IPS-18c (cell line): ENCODE data around the gene CACNA1G.

Experiments
- H3K4me3 ChIP-seq: 2 replicates; pipeline ENCODE4 v1.7.0; 2013; ENCODE audit warnings: low read depth, mild to moderate bottlenecking, low read length, moderate library complexity; ENCODE audit not compliant: insufficient read depth
- H3K9me3 ChIP-seq: one replicate; pipeline ENCODE4 v1.6.1; 2013; ENCODE audit warnings: mild to moderate bottlenecking, low read length, moderate library complexity; ENCODE audit not compliant: control insufficient read depth, insufficient read depth

Gene CACNA1G

DNA sequence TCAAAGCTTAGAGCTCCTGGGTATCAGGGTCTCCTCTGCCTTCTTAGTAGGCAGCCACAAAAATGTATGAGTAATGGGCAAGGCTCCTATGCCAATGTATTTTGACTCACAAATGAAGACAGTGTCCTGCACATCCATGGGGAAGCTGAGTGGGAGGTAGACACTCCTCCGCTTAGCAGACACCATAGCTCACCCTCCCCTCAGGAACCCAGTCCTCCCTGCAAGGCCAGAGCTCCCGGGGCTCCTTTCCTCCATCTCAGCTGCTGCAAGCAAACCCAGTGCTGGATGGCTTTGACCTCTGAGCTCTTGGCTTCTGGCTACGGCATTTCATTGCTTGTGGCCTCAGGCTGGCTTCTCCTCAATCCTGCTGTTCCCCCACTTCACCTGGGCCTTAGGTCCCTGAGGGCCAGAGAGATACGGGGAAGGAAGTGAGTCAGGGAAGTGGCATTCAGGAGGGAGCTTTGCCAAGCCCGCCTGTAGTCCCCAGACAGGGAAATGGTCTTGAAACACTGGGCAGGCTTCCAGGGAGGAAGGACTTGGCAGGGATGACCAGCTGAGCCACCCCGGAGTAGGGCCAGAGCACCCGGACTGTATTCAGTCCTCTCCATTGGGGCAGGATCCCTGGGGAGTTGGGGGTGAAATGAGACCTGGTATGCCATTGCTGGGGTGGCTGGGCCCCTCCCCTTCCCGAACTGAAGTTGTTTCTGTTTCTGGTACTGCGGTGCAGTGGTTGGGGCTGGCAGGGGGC lies 78.6 kb downstream of the CACNA1G start:
- Histone ChIP-seq H3K9me3 (no peaks in the 10 kb centered on the region), H3K4me3 (no peak overlapping the region)

DNA sequence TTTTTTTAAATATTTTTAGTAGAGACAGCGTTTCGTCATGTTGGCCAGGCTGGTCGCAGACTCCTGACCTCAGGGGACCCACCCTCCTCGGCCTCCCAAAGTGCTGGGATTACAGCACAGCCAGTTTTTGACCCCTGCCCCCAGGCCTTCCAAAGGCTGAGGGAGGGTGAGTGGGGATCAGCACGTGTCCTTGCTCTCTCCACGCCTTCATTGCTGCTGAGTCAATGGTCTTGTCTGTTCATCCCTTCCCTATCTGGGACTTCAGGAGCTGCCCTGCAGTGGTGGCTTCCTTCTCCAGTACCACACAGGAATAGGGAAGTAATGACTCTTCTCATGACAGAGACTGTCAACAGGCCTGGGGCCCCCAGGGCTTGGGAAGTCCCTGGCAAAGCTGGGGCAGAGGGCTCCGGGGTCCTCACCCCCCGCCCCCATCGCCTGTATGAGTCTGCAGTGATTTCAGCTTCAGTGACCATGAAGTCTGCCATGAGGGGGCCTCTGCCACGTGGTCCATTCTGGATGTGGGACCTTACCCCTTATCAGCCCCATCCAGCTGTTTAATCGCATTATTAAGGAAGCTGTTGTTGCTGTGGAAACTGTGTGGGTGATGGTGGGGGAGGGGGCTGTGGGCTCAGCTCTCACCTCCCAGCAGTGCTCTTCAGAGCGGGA lies 80.3 kb downstream of the CACNA1G start:
- Histone ChIP-seq H3K9me3 (no peaks in the 10 kb centered on the region), H3K4me3 (no peak overlapping the region)

DNA sequence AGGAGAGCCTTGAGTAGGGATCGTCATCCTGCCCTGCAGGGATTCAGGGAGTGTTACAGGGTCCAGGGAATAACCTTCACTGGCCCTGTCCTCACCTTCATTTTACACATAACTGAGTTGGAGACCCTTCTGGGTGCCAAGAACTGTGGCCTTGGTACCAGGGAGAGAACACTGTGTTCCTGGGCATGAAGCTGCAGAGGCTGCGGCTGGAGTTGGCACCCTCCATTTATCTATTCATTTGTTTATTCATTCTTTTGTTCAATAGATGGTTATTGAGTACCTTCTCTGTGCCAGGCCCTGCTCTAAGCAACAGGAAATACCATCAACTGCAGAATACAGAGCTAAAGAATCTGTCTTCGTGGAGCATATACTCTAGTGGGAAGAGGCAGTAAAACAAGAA lies 80.8 kb downstream of the CACNA1G start:
- Histone ChIP-seq H3K4me3 (no peak overlapping the region), H3K9me3 (no peaks in the 10 kb centered on the region)

- no peak overlapping the region for H3K4me3 ChIP-seq
- H3K9me3 ChIP-seq = no peaks in the 10 kb centered on the region
These were observed 81.7 kb downstream of the CACNA1G start for GRCh38 chr17:50642071-50642721.

DNA sequence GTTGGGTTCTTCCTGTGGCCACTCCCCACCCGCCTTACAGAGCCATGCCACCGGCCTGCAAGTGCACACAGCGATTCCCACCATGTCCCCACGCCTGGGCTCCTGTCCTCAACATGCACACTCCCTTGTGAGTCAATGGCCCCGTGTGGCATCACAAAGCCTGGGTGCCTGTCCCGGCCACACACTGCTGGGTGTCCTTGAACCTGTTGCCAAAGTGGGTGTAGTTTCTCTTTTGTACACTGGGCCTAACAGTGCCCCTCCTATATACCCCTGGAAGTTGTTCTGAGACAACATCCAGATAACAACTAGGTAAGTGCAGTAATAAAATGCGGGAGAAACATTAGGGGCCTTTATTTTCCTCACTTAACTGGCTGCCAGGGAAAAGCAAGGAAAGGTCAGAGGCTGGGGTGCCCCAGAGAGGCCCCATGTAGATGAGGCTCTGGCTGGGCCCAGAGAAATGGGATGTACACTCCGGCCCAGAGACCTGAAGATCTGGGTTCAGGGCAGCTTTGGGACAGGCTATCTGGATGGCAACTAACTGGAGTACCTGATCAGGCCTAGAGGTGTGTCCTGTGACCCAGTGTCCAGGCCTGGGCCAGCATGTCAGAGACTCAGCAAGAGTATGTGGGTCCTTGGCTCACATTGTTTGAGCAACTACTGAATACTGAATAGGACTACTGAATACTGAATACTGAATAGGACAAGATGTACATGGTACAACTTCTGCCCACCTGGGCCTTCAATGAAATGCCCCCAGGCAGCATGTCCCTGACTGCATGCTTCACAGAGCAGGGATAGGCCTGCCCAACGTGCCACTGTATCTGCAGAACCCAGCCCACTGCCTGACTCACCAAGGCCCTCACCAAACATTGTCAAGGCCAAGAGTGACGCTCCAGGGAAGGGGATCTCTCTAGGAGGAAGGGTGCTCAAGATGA lies 82.5 kb downstream of the CACNA1G start:
- Histone ChIP-seq H3K9me3 (no peaks in the 10 kb centered on the region), H3K4me3 (no peak overlapping the region)

DNA sequence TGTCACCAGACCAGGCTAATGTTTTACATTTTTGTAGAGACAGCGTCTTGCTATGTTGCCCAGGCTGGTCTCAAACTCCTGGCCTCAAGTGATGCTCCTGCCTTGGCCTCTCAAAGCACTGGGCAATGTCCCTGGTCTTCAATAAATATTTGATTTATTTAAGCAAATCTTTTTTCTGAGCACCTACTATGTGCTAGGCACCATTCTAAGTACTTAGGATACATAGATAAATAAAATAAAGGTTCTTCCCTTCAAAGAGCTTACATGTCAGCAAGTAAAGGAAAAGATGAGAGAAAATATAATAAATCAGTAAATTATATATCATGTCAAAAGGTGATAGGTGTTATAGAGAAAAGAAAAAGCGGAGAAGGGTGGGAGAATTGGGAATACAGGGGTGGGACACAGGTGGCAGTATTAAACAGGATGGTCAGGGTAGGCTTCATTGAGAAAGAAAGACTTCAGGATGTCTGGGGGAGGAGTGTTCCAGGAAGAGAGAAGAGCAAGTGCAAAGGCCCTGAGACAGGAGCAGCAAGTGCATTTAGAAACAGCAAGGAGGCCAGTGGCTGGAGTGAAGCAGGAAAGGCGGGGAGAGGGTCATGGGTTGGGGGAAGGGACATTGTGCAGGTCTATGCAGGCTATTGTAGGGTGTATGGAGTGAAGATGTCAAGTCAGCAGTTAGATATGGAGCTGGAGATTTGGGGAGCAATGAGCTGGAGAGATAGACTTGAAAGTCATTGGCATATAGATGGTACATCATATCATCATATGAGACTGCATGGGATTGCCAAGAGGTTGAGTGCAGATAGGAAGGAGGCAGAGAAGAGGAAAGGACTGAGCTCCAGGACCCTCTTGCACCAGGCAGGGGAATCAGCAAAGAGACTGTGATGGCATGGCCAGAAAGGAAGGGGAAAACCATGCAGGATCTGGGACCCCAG lies 85.5 kb downstream of the CACNA1G start:
- Histone ChIP-seq H3K4me3 (no peak overlapping the region), H3K9me3 (no peaks in the 10 kb centered on the region)

- Histone ChIP-seq H3K9me3 (no peaks in the 10 kb centered on the region), H3K4me3 (no peak overlapping the region)
These were observed 86.7 kb downstream of the CACNA1G start for GRCh38 chr17:50647187-50647586.

DNA sequence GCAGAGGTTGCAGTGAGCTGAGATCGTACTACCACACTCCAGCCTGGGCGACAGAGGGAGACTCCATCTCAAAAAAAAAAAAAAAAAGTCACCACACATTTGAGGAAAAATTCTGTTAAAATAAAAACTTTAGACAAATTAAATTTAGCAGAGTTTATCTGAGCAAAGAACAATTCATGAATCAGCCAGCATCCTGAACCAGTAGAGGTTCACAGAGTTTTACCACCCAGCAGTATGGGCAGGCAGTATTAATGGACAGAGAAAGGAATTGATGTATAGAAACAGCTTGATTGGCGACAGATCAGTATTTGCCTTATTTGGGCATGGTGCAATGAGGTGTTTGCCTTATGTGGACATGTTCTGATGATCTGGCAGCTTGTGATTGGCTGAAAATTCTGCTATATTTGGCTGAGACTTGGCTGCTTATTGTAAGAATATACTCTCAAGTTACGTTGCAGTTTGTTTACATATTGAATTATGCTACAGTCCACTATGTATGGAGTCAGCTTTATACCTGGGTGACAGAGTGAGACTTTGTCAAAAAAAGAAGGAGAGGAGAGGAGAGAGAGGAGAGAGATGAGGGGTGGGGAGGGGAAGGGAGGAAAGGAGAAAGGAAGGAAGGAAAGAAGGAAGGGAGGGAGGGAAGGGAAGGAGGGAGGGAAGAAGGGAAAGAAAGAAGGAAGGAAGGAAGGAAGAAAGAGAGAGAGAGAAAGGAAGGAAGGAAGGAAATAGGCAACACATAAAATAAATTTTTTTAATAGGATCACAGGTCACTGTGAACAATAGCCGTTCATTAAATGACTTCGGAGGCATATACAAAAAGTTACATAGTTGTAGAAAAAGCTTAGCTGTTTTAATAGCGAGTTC lies 88.8 kb downstream of the CACNA1G start:
- no peaks in the 10 kb centered on the region for H3K9me3 ChIP-seq
- no peak overlapping the region for H3K4me3 ChIP-seq

- H3K9me3 ChIP-seq = no peaks in the 10 kb centered on the region
- no peak overlapping the region for H3K4me3 ChIP-seq
These were observed 91.1 kb downstream of the CACNA1G start for GRCh38 chr17:50651661-50652060.

DNA sequence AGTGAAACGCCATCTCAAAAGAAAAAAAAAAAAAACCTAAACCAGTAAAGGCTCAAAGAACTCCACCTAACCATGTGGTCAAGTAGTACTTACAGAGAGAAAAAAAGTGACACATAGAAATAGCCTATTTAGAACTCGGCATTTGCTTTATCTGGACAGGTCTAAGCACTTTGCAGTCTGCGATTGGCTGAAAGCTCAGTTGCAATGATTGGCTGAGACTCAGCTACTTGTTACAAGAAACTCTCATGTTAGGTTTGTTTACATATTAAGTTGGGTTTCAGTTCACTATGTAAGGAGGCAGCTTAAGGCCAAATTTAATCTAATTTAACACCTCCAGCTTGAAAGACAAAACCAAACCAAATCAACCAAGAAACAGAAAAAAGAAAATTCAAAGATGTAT lies 93.2 kb downstream of the CACNA1G start:
- Histone ChIP-seq H3K9me3 (no peaks in the 10 kb centered on the region), H3K4me3 (no peak overlapping the region)

- no peaks in the 10 kb centered on the region for H3K9me3 ChIP-seq
These were observed 96.0 kb downstream of the CACNA1G start for GRCh38 chr17:50656509-50656908.

DNA sequence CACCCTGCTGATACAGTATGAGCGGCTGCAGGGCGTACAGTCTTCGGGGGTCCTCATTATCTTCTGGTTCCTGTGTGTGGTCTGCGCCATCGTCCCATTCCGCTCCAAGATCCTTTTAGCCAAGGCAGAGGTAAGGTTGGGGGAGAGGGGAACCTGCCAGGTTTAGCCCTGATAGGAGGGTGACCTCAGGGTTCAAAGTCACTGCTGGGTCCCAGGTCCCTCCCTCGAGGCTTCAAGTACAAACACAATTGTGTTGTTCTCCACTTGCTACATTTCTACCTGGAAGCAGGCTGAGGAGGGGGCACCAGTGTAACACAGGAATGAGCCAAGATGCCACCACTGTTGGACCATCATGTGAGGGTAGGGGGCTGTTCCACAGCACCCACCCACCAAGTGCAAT lies 96.5 kb downstream of the CACNA1G start:
- no peaks in the 10 kb centered on the region for H3K9me3 ChIP-seq
- no peak overlapping the region for H3K4me3 ChIP-seq

More at GRCh38 chr17:50656509-50656908, 96.0 kb downstream of the CACNA1G start:
- no peak overlapping the region for H3K4me3 ChIP-seq

- no peak overlapping the region for H3K4me3 ChIP-seq
These were observed 97.1 kb downstream of the CACNA1G start for GRCh38 chr17:50657627-50658026.

GRCh38 chr17:50658616-50659015 lies 98.1 kb downstream of the CACNA1G start:
- Histone ChIP-seq H3K4me3 (no peak overlapping the region), H3K9me3 (no peaks in the 10 kb centered on the region)

More at GRCh38 chr17:50657627-50658026, 97.1 kb downstream of the CACNA1G start:
- H3K9me3 ChIP-seq = no peaks in the 10 kb centered on the region

- H3K9me3 ChIP-seq = no peaks in the 10 kb centered on the region
- H3K4me3 ChIP-seq = no peak overlapping the region
These were observed 98.7 kb downstream of the CACNA1G start for GRCh38 chr17:50659179-50659578.
